Fibroblast of lung (primary cell): ENCODE data around the gene CHPF2.

Experiments used
- EZH2 ChIP-seq: IDR thresholded peaks from 2 replicates; pipeline ENCODE4 v1.5.1; 2012; ENCODE audit warnings: low read length, control low read depth, mild to moderate bottlenecking; ENCODE audit errors: missing control alignments
- TF ChIP-seq, protein P1 (sequence below), 2 donors: IDR thresholded peaks in 1 of 2; conservative IDR thresholded peaks in 1 of 2; 1 replicate in 1 of 2; 2 replicates in 1 of 2; pipeline ENCODE4 v1.5.1; 2011 to 2012; ENCODE audit warnings: low read length in 2 of 2, control low read depth in 1 of 2, inconsistent platforms in 1 of 2, low read depth in 1 of 2, mild to moderate bottlenecking in 1 of 2

DNA sequence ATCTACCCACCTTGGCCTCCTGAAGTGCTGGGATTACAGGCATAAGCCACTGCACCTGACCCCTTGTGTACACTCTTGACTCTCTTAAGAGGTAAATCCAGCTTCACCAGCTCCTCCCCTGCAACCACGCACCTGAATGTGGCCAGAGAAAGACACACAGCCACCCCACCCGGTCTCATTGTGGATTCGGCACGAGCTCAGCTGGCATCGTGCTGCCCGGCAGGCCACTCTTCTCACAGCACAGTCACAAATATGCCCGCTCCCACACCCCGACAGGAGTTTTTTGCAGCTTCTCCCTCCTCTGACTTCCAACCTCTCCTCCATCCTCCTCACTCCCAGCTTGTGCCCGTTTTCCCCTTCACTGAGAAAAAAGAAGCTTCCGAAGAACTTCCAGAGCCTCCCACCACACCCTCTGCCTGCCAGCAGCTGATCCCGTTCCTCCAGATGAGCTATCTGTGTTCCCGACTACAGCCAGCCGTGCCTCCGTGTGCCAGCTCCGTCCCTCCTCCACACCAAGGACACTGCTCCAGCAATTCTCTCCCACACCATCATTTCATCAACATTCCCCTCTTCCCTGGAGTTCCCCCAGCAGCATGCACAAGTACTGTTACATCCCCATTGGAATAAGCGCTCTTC, 24.2 kb downstream of the CHPF2 start:
- TF ChIP-seq, protein P1, sequence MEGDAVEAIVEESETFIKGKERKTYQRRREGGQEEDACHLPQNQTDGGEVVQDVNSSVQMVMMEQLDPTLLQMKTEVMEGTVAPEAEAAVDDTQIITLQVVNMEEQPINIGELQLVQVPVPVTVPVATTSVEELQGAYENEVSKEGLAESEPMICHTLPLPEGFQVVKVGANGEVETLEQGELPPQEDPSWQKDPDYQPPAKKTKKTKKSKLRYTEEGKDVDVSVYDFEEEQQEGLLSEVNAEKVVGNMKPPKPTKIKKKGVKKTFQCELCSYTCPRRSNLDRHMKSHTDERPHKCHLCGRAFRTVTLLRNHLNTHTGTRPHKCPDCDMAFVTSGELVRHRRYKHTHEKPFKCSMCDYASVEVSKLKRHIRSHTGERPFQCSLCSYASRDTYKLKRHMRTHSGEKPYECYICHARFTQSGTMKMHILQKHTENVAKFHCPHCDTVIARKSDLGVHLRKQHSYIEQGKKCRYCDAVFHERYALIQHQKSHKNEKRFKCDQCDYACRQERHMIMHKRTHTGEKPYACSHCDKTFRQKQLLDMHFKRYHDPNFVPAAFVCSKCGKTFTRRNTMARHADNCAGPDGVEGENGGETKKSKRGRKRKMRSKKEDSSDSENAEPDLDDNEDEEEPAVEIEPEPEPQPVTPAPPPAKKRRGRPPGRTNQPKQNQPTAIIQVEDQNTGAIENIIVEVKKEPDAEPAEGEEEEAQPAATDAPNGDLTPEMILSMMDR (conservative IDR thresholded peaks at IDR 0.05 in 1 of 2, IDR thresholded peaks at IDR 0.05 in 1 of 2; ENCODE audit: low read depth in 1 of 2, low read length in 2 of 2), result no peak
- no peak for TF ChIP-seq EZH2
